ENCODE results near the gene SIPA1L3.

GRCh38 chr19:37899966-37900365 lies 7.0 kb upstream of the SIPA1L3 start:
- TF ChIP-seq, protein P1, sequence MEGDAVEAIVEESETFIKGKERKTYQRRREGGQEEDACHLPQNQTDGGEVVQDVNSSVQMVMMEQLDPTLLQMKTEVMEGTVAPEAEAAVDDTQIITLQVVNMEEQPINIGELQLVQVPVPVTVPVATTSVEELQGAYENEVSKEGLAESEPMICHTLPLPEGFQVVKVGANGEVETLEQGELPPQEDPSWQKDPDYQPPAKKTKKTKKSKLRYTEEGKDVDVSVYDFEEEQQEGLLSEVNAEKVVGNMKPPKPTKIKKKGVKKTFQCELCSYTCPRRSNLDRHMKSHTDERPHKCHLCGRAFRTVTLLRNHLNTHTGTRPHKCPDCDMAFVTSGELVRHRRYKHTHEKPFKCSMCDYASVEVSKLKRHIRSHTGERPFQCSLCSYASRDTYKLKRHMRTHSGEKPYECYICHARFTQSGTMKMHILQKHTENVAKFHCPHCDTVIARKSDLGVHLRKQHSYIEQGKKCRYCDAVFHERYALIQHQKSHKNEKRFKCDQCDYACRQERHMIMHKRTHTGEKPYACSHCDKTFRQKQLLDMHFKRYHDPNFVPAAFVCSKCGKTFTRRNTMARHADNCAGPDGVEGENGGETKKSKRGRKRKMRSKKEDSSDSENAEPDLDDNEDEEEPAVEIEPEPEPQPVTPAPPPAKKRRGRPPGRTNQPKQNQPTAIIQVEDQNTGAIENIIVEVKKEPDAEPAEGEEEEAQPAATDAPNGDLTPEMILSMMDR (IDR thresholded peaks at IDR 0.05), result no peak
- TF ChIP-seq POLR2A (IDR thresholded peaks at IDR 0.05), result no peak
